Fibroblast of upper back skin (primary cell): ENCODE data around the gene GIMAP8.
A peak's percentile ranks its signal among the peaks of the same experiment; 100 is the strongest.

Experiments
- DNase-seq: peaks from one replicate; pipeline ENCODE4 v3.0.0-alpha.2; 2013

The GIMAP8 gene

DNA sequence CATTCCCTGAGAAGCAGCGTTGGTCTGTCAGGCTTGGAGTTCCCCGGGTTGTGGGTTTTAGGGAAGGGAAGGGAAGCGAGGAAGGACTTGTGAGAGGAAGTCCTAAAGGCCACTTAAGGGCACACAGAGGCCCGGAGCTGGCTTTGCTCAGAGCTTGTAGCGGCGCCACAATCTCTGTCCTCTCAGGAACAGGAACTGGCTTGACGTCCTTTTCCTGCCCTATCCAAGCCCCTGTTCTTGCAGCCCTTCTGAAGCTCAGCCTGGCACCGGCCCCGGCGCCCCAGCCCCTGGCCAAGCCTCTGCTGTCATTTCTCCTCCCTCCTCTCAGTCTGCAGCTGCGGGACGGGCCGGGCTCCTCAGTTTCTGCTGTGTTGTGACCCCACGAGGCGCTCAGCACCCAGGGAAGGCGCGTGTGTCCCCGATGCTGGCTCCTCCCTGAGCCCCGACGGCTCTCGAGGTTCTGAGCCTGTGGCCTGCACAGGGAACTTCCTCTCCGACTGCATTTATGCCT is at the start of gene GIMAP8:
TSS of gene GIMAP8 (plus strand) at position 140 of the 511 bp plus-strand sequence. CDS start 16,069 bp downstream, outside the sequence.
- no peak for DNase-seq

DNA sequence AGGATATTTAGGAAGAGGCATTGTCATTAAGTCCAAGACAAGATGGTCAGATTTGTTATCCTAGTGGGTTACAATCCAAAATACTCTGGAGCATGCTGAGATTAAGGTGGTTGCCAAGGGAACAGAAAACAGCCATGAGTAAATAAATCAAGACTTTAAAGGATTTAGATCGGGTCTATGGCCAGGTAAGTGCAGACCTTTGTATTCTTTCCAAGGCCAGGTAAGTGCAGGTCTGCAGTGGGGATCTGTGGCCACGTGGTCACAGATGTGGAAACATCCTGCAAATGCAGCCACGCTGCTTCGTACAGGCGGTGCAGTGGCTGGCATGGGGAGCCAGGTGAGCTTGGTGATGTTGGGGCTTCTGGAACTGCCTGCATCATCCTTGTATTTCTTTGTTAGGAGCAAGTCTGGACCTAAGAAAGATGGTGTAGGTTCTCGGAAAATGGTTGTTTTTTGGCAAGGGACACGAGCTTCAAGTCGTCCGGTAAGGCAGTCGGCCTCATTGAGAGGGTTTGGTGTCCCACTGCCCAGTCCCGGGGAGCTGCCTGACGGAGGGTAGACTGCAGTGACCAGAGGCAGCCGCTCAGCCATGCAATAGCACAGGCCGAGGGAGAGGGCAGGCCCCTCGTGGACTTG is 49.5 kb upstream of the GIMAP8 start:
- DNase-seq = no peak

- DNase-seq = no peak
Measured at GRCh38 chr7:150401424-150401790, 49.0 kb upstream of the GIMAP8 start.

- peak; percentile 59 for DNase-seq
Measured at GRCh38 chr7:150401861-150402631, 48.4 kb upstream of the GIMAP8 start.

- DNase-seq = no peak
Measured at GRCh38 chr7:150402671-150403321, 47.6 kb upstream of the GIMAP8 start.

DNA sequence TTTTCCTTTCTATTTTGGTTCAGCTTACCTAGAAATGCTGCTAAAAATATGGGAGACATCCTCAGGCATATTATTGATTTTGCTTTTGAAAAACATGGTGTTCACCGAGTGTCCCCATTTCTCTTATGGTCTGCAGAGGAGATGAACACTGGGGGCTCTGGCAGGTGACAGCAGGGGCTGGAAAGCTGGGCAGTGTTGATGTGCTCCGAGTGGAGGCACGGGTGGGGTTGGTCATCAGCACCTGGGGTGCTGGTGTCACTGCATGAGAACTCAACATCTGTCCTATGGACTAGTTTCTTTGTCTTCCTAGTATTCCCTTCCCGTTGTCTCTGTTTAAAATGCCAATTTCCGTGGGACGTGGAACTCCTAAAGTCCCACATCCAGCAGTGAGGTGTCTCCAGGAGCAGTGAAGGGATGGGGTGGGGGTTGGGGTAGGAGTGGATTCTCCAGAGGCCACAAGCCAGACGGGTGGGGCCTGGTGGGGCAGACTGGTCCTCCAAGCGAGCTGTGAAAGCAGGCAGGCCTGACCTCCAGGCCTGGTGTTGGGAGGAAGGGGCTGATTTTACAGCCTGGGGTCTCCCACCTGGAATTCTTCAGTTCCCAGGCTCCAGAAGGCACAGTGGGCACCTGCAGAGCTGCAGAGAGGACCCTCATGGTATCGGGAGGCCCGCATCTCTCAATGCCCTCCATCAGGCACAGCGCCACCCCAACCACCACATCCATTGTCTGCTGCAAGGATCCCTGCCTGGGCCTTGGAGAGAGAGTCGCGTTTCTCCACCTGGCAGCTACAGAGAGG is 46.9 kb upstream of the GIMAP8 start:
- no peak for DNase-seq

- no peak for DNase-seq
Measured at GRCh38 chr7:150404172-150404804, 46.1 kb upstream of the GIMAP8 start.

GRCh38 chr7:150404805-150405583 is 45.4 kb upstream of the GIMAP8 start:
- peak; percentile 85 for DNase-seq

DNA sequence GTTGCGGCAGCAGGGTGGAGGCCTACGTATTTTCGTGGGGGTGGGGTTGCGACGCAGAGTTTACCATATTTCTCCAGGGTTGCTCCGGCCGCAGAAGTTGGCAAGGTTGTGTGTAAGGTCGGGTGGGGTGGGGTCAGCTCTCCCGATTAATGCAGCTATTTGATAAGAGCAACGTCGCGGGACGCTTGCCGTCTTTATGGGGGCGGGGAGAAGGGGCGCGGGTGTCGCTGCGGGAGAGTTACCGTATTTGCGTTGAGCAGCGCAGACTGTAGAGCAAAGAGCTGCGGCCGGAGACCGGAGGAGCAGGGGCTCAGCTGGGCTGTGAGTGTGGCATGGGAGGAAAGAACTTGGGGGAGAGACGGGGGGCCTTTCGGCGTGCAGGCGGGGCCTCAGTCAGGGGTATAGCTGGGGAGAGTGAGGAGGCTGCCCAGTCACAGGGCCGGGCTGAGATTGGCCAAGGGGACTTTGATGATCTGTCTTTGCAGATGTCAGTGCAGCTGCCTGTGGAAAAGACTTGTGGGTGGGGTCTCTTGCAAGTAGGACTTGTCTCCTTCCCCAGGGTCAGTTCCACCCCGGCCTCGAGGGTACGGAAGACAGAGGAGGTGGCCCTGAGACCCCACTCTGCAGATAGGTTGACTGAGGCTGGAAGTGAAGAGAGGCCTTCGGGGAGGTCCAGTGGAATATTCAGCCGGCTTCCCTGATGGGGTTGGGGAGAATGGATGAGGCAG is 44.7 kb upstream of the GIMAP8 start:
- no peak for DNase-seq

GRCh38 chr7:150406312-150406566 is 44.2 kb upstream of the GIMAP8 start:
- no peak for DNase-seq

GRCh38 chr7:150406567-150407421 is 43.6 kb upstream of the GIMAP8 start:
- no peak for DNase-seq

DNA sequence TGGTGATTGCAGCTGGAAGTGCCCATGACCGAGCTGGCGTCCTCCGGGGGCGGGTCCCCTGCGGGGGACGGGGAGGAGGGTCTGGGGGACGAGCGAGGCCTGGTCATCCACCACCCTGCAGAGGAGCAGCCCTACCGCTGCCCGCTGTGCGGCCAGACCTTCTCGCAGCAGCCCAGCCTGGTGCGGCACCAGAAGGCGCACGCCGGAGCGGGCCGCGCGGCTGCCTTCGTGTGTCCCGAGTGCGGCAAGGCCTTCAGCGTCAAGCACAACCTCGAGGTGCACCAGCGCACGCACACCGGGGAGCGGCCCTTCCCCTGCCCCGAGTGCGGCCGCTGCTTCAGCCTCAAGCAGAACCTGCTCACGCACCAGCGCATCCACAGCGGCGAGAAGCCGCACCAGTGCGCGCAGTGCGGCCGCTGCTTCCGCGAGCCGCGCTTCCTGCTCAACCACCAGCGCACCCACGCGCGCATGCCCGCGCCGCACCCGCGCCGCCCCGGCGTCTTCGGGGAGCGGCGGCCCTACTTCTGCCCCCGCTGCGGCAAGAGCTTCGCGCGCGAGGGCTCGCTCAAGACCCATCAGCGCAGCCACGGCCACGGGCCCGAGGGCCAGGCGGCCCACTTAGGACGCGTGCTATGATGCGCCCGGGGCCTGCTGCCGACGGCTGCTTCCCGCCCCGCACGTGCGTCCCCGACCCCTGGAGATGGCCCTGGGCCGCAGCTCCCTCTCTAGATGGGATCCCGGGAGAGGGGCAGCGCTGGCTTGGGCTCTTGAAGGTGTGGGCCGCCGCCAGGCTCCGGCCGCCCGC is 42.6 kb upstream of the GIMAP8 start:
- DNase-seq = no peak

DNA sequence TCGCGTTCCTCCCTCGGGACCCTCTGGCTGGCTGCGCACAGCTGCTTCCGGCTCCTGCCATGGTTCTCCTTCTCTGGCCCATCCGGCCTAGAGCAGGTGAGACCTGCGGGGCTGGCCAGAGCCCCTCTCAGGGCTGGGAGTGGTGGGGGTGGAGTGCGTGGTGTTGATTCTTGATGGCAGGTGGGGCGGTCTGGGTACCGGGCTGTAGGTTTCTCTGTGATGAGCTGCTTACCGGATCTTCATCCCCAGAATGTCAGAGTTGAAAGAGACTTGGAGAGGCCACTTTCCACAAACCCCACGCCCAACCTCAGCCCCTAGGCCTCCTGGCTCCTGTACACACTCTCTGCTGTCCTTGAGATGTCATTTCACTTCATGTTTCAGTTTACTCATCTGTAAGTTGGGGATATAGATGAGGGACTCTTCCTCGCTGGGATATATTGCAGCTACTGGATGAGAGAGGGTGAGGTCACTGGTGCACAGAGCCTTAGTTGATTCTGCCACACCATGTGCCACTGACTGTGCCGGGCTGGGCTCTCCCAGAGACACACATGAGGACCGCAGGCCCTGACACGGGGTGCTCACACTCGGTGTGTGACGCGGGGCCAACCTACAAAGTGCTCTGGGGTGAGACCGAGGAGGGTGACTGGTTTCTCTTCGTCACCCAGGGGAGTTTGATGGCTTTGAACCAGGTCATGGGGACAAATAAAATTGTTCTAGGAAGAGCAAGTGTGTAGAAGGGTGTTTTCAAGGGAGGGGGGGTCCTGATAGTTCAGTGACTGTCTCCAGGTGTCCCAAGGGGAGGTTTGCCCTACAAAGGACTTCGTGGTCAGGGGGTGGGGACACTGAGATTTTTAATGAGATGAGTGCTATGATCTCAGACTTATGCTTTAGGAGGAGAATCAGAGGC is 41.8 kb upstream of the GIMAP8 start:
- no peak for DNase-seq

GRCh38 chr7:150409300-150410030 is 41.0 kb upstream of the GIMAP8 start:
- no peak for DNase-seq

DNA sequence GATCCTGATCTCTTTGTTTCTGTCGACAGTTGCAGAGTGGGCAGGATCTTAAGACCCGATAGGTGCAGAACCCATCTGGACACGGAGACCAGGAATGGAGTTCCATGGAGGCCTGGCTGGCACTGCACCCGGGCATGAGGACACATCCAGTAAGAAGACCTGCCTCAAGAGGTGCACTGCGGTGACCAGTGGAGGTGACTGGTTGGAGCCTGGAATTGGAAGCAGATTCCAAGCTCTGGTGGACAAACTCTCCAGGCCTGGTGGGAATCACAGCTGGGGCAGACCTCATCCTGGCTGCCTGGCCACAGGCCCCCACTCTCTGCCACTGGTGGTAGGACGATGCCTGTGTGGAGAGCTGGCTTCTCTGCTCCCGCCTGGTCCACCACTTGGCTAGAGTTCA is 40.3 kb upstream of the GIMAP8 start:
- DNase-seq = no peak

GRCh38 chr7:150410680-150411346 is 39.6 kb upstream of the GIMAP8 start:
- DNase-seq = no peak

- no peak for DNase-seq
Measured at GRCh38 chr7:150411606-150412005, 38.8 kb upstream of the GIMAP8 start.
